ENCODE measurements around the gene MAP4K2. TPM values are rescaled to one million over a fixed set of nuclear protein-coding genes. Genes with fewer than 3 reads are reported as not detected.
A peak's percentile ranks its signal among the peaks of the same experiment; 100 is the strongest.

The MAP4K2 gene
- total and polyA plus RNA-seq, 2 donors from 2014 or later = 12.5 to 15.4 TPM

GRCh38 chr11:64766881-64767280 is 36.1 kb downstream of the MAP4K2 start:
- H3K4me3 ChIP-seq (ENCODE audit: low read length in 3 of 3) = no peak overlapping the region
- intact Hi-C loops (cut with DNase I) = no loop called here
- H3K27ac ChIP-seq (ENCODE audit: low read depth in 2 of 2, low read length in 2 of 2) = no peak overlapping the region
- H3K9me3 ChIP-seq (ENCODE audit: control insufficient read depth in 2 of 3, insufficient read depth in 1 of 3, low read length in 3 of 3) = no peaks in the 10 kb centered on the region
- TF ChIP-seq CTCF (IDR thresholded peaks at IDR 0.05; ENCODE audit: borderline replicate concordance, extremely low read depth, insufficient read depth) = no peak
- H3K4me1 ChIP-seq (ENCODE audit: control insufficient read depth in 2 of 3, insufficient read depth in 2 of 3, low read depth in 1 of 3, low read length in 3 of 3) = peaks cover 3 to 42% (median 13%) of the 10 kb centered on the region in 3 donors
- H3K9ac ChIP-seq (ENCODE audit: low read length in 3 of 3) = no peak overlapping the region
- H3K36me3 ChIP-seq (ENCODE audit: control insufficient read depth in 2 of 3, insufficient read depth in 3 of 3, low read length in 3 of 3) = peaks cover 31 to 73% (median 64%) of the 10 kb centered on the region in 3 donors
- H3K27me3 ChIP-seq (ENCODE audit: control insufficient read depth, insufficient read depth, low read length) = no peaks in the 10 kb centered on the region
- no peak for FAIRE-seq
- peak in 2 of 5 donors; percentile 42 to 51 for DNase-seq

- intact Hi-C loops (cut with DNase I) = no loop called here
- no peak overlapping the region for H3K4me3 ChIP-seq (ENCODE audit: low read length in 3 of 3)
- FAIRE-seq = no peak
- no peak overlapping the region for H3K27ac ChIP-seq (ENCODE audit: low read depth in 2 of 2, low read length in 2 of 2)
- no peaks in the 10 kb centered on the region for H3K27me3 ChIP-seq (ENCODE audit: control insufficient read depth, insufficient read depth, low read length)
- H3K36me3 ChIP-seq (ENCODE audit: control insufficient read depth in 2 of 3, insufficient read depth in 3 of 3, low read length in 3 of 3) = peaks cover 31 to 65% (median 58%) of the 10 kb centered on the region in 3 donors
- DNase-seq = peak in 2 of 5 donors; percentile 60 to 77
- H3K9me3 ChIP-seq (ENCODE audit: control insufficient read depth in 2 of 3, insufficient read depth in 1 of 3, low read length in 3 of 3) = no peaks in the 10 kb centered on the region
- H3K4me1 ChIP-seq (ENCODE audit: control insufficient read depth in 2 of 3, insufficient read depth in 2 of 3, low read depth in 1 of 3, low read length in 3 of 3) = peaks cover 3 to 39% (median 14%) of the 10 kb centered on the region in 3 donors
- no peak for TF ChIP-seq CTCF (IDR thresholded peaks at IDR 0.05; ENCODE audit: borderline replicate concordance, extremely low read depth, insufficient read depth)
- H3K9ac ChIP-seq (ENCODE audit: low read length in 3 of 3) = no peak overlapping the region
Measured at GRCh38 chr11:64765851-64766665, 37.0 kb downstream of the MAP4K2 start.

GRCh38 chr11:64765291-64765850 is 37.6 kb downstream of the MAP4K2 start:
- Histone ChIP-seq H3K9ac (ENCODE audit: low read length in 3 of 3) (no peak overlapping the region), H3K4me1 (ENCODE audit: control insufficient read depth in 2 of 3, insufficient read depth in 2 of 3, low read depth in 1 of 3, low read length in 3 of 3) (peaks cover 3 to 44% (median 20%) of the 10 kb centered on the region in 3 donors), H3K27me3 (ENCODE audit: control insufficient read depth, insufficient read depth, low read length) (no peaks in the 10 kb centered on the region), H3K36me3 (ENCODE audit: control insufficient read depth in 2 of 3, insufficient read depth in 3 of 3, low read length in 3 of 3) (peaks cover 26 to 58% (median 51%) of the 10 kb centered on the region in 3 donors), H3K4me3 (ENCODE audit: low read length in 3 of 3) (no peak overlapping the region), H3K9me3 (ENCODE audit: control insufficient read depth in 2 of 3, insufficient read depth in 1 of 3, low read length in 3 of 3) (no peaks in the 10 kb centered on the region), H3K27ac (ENCODE audit: low read depth in 2 of 2, low read length in 2 of 2) (no peak overlapping the region)
- DNase-seq = peak in 2 of 5 donors; percentile 56 to 70
- no peak for FAIRE-seq
- intact Hi-C loops (cut with DNase I) = no loop called here
- no peak for TF ChIP-seq CTCF (IDR thresholded peaks at IDR 0.05; ENCODE audit: borderline replicate concordance, extremely low read depth, insufficient read depth)

Measured in kidney (tissue), 14 donors.